Fibroblast of skin of abdomen (primary cell): ENCODE results near the gene SLC66A2.
A peak's percentile ranks its signal among the peaks of the same experiment; 100 is the strongest.

ENCODE experiments used
- DNase-seq: peaks from one replicate; pipeline ENCODE4 v3.0.0-alpha.2; 2013

Gene SLC66A2

DNA sequence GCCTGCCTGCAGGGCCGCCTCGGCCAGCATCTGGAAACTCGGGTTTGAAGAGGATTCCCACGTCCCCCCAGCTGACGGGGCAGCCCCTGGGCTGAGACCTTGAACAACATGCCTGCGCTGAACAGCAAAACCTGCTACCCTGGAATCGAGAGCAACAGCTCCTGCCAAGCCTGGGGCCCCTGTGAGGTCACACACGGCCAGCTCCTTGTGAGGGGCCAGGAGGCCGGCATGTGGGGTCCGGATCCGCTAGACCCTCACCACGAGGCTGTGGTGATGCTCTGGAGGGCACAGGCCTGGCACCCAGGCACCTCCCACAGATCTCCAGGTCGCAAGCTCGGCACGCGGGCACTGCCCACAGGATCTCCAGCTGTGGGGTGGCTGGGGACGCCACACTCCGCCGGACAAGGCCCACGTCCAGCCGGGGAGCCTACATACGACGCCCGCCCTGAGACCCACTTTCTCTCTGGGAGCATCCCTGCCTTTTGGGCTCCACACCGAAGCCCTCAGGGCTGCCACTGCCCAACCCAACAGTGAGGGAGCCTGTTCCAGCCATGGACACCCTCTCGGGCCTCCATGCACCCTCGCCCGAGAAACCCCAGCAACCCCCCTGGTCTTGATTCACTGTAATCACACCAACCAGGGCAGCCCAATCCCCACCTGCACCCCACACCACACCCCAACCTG, 34.1 kb downstream of the SLC66A2 start:
- DNase-seq: no peak

DNA sequence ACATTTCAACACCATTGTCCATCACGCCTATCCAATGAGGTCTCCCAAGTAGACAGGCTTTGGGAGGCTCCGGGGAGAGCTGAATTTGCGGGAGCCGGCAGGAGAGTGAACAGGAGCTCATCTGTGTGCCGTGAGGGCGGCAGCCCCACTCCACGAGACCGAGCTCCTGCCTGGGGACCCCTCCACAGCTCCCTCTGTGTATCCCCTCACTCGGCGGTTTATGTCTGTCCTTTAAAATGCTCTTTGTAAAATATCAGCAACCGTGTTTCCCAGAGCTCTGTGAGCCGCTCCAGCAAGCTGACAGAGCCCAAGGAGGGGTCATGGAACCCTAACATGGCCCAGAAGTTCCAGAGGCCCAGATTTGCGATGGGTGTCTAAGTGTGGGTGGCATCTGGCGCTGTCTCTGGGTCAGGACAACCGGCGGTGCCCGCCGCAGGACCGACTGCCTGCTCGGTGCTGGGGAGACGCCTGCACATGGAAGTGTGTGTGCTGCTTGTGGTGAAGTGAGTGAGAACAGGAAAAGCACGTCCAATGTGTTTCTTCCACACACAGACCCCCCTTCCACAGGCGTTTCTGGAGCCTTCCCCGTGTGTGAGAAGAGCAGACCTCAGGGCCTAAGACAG, 34.8 kb downstream of the SLC66A2 start:
- no peak for DNase-seq

- no peak for DNase-seq
These were observed 35.3 kb downstream of the SLC66A2 start for GRCh38 chr18:79916128-79916494.

GRCh38 chr18:79915161-79916127, 36.0 kb downstream of the SLC66A2 start:
- no peak for DNase-seq

GRCh38 chr18:79914614-79915160, 36.8 kb downstream of the SLC66A2 start:
- DNase-seq: no peak

DNA sequence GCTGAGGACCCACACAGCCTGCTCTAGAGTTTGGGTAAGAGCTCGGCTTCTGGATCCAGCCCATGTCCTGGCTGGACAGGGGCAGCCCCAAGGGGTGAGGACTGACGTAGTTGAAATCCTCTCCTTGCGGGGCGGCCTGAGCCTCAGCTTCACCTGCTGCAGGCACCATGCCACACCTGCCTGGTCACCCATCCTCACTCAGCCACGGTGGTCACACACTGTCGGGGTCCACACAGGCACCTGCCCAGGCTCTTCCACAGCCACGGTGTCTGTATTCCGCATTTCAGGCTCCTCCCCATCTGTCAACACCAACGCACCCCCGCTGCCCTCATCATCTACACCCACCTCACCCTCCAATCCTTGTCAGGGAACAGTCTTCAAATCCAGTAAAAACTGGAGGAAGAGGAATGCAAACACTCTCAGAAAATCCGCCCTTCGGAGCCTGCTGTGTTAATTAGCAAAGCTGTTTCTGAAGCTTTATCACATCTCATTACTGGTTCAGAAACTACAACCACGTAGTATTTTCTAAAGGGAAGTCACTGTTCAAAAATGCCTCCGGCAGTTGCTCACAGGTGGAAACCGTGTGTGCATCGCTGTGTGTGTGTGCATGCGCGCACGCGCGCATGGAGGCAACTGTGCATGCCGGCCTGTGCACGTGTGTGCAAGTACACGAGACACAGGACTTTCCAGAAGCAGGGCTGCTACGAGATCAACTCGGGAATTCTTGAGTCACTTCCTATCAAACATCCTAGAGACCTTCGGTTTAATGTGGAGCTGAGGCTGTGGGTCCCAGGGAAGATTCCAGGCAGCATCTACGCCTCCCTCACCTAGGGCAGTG, 38.2 kb downstream of the SLC66A2 start:
- peak; percentile 16 for DNase-seq

GRCh38 chr18:79912409-79912991, 39.0 kb downstream of the SLC66A2 start:
- DNase-seq: peak; percentile 12

- no peak for DNase-seq
These were observed 39.8 kb downstream of the SLC66A2 start for GRCh38 chr18:79911344-79912270.

DNA sequence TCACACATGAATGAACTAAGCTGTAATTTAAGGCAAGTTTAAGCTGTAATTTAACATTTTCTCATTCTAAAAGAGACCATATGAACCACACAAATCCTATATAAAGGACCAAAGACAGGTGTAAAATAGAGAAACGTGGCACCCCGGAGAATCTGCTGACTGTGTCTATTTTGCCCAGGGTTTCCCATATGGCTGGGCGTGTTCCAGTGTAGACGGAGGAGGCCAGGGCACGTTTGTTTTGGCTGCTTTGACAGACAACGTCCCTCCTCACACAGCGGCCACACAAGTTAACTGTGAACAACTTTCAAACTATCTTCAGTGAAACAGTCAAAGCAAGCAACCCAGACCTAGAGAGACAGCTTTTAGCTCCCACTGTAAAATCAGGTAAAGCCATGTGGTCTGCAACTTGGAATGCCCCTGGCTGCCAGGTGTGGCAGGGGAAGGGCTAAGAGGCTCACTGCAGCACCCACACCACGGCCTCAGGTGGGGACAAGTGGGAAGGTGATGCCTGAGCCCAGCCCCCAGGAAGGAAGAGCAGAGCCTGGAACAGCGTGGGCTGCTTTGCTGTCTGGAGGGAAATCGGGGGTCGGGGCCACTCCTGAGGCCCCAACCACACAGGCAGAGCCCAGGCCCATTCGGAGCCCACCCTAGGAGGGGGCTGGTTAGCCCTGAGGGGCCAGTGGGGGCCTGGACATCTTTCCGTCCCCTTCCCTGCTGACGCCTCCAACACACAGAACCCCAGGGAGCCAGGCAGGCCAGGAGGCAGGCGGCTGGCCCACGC, 40.7 kb downstream of the SLC66A2 start:
- no peak for DNase-seq

- no peak for DNase-seq
These were observed 44.7 kb downstream of the SLC66A2 start for GRCh38 chr18:79906706-79907105.

DNA sequence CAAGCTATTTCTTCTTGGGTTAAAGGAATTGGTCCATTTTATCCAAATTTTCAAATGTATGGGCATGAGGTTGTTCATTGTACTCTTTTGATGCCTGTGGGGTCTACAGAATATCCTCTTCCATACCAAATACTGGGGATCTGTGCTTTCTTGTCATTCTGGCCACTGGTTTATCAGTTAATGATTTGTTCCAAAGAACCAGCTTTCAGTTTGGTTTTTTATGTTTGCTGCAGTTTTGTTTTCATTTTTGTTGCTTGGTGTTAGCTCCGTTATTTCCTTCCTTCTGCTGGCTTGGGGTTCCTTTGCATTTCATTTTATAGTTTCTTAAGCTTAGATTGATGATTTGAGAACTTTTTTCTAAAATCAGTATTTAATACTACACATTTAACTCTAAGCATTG, 45.5 kb downstream of the SLC66A2 start:
- no peak for DNase-seq

- no peak for DNase-seq
These were observed 46.0 kb downstream of the SLC66A2 start for GRCh38 chr18:79905389-79905911.

DNA sequence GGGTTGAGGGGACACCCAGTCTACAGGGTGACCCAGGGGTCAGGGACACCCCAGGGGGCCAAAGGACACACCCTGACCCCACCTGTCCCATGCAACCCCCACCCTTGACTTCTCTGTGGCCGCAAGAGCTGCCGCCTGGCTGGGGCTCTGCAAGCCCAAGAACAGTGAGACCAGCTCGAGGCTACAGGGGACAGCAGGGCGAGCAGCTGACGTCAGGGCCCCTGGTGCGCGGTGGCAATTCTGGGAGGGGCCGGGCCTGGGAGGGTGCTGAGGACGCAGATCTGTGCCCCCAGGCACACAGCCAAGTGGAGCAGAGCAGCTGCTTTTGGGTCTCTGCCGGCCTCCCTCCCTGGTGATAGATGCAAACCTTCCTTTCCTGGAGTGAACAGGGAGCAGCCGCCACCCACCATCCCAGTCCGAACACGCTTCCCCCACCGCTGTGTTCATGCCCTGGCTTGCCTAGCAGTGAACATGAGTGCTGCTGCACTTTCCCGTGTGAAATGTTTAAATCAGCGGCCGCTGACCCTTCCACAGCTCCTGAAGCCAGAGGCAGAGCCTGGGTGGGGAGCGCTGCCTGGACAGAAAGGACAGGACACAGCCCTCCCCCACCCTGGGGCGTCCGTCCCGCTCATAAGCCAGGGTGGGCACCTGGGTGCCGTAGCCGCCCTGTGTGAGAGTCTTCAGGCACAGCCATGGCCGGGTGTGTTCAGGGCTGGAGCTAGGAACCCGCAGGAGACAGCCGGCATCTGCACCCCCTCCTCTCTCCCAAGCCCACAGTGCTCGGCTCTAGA, 46.9 kb downstream of the SLC66A2 start:
- no peak for DNase-seq

DNA sequence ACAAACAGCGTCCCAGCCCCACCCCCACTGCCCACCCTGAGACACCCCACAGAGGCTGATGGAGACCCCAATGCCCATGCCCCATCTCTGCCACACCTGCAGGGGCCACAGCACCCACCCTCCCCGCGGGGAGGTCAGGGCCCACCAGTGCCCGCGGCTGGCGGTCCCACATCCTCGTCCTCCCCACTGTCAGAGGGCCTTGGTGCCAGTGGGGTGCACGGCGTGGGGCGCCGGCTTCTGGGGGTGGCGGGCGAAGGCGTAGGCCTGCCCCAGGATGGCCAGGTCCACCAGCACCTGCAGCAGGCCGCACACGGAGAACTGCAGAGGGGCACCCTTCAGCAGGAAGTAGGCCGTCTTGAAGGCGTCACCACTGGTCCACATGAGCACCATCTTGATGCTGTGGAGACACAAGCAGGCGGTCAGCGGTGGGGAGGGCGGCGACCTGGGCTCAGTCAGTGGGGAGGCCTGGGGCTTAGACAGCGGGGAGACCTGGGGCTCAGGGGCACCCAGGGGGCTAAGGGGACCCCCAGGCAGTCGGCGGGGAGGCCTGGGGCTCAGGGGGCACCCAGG, 47.6 kb downstream of the SLC66A2 start:
- no peak for DNase-seq

- DNase-seq: no peak
These were observed 48.3 kb downstream of the SLC66A2 start for GRCh38 chr18:79903071-79903635.

- no peak for DNase-seq
These were observed 48.8 kb downstream of the SLC66A2 start for GRCh38 chr18:79902640-79903039.

GRCh38 chr18:79902075-79902474, 49.4 kb downstream of the SLC66A2 start:
- DNase-seq: no peak

GRCh38 chr18:79901665-79902064, 49.8 kb downstream of the SLC66A2 start:
- no peak for DNase-seq
